ENCODE measurements around the gene TMEM245. TPM values are rescaled to one million over a fixed set of nuclear protein-coding genes. Genes with fewer than 3 reads are reported as not detected.
"Not testable (repeated sequence)": the region's sequence is repeated elsewhere in the genome, so short reads cannot be mapped to it uniquely, and the experiment has no call there.

Gene TMEM245
- total RNA-seq, 4 donors from 2014 or later, result 222 to 549 (median 318) TPM

DNA sequence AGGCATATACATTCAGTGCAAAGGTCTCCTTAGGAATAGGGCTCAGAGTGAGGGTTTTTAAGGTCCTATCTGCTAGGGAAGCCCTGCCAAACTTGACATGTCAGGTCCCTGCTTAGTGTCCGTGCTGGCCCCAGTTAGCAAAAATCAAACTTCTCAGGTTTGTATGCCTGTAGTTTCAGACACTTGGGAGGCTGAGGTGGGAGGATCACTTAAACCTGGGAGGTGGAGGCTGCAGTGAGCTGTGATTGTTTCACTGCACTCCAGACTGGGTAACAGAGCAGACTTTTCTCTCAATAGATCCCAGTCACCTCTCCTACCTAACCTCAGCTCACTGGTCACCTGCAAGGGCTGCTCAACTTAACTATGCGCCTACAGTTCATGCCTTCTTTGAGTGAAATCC is 18.7 kb upstream of the TMEM245 start:
- Histone ChIP-seq H3K4me3 (replicated peaks in 1 of 3) (no peak overlapping the region), H3K9me3 (no peaks in the 10 kb centered on the region), H3K27ac (no peak overlapping the region), H3K4me1 (no peaks in the 10 kb centered on the region), H3K36me3 (no peaks in the 10 kb centered on the region), H3K27me3 (no peaks in the 10 kb centered on the region)
- intact Hi-C loops (cut with DNase I), result no loop called here
- DNase-seq, result no peak
- TF ChIP-seq, protein P1, sequence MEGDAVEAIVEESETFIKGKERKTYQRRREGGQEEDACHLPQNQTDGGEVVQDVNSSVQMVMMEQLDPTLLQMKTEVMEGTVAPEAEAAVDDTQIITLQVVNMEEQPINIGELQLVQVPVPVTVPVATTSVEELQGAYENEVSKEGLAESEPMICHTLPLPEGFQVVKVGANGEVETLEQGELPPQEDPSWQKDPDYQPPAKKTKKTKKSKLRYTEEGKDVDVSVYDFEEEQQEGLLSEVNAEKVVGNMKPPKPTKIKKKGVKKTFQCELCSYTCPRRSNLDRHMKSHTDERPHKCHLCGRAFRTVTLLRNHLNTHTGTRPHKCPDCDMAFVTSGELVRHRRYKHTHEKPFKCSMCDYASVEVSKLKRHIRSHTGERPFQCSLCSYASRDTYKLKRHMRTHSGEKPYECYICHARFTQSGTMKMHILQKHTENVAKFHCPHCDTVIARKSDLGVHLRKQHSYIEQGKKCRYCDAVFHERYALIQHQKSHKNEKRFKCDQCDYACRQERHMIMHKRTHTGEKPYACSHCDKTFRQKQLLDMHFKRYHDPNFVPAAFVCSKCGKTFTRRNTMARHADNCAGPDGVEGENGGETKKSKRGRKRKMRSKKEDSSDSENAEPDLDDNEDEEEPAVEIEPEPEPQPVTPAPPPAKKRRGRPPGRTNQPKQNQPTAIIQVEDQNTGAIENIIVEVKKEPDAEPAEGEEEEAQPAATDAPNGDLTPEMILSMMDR (IDR thresholded peaks at IDR 0.05), result no peak
- no peak for TF ChIP-seq POLR2A (IDR thresholded peaks at IDR 0.05)
- WGBS, 2 donors, result 75 to 98% methylated on average over 2 of the region's 2 CpGs

DNA sequence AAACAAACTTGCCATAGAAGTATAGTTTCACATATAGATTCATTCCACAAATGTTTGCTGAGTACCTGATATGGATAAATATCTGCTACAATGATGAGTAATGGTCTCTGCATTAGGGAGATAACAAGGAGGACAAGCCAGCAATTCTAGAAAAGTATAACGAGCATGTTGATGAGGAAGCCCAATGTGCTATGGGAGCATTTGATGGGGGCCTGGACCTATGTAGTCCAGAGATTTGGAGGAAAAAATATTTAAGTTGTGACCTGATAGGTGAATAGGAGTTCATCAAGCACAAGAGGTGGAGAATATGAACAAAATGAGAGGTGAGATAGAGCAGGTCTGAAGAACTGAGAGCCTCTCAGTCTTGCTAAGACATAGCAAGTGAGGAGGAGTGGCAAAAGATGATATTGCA is 14.4 kb upstream of the TMEM245 start:
- no peaks in the 10 kb centered on the region for H3K9me3 ChIP-seq

DNA sequence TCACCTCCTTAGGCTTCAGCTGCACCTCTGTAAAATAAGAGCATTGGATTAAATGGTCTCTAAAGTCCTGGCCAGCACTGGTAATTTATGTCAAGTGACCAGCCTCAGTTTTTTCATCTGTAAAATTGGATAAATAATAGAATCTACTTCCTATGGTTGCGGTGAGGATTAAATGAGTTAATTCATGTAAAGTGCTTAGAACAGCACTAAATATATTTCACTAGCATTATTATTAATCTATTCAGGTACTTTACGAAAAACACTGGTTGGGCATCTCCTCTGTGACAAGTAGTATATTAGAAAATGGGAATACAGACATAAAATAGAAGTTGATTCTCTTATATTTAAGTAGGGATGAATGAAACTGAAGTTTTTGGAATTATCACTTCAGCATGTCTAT is 13.8 kb upstream of the TMEM245 start:
- Histone ChIP-seq H3K36me3 (no peaks in the 10 kb centered on the region), H3K4me1 (no peaks in the 10 kb centered on the region), H3K9me3 (no peaks in the 10 kb centered on the region), H3K4me3 (replicated peaks in 1 of 3) (no peak overlapping the region), H3K27ac (no peak overlapping the region), H3K27me3 (no peaks in the 10 kb centered on the region)
- no peak for TF ChIP-seq POLR2A (IDR thresholded peaks at IDR 0.05)
- TF ChIP-seq, protein P1 (IDR thresholded peaks at IDR 0.05), result no peak
- no peak for DNase-seq
- WGBS, 2 donors, result 93 to 94% methylated on average over 2 of the region's 2 CpGs
- intact Hi-C loops (cut with DNase I), result no loop called here

More for the DNA sequence above, 14.4 kb upstream of the TMEM245 start:
- Histone ChIP-seq H3K27ac (no peak overlapping the region), H3K4me3 (replicated peaks in 1 of 3) (no peak overlapping the region), H3K36me3 (no peaks in the 10 kb centered on the region), H3K27me3 (no peaks in the 10 kb centered on the region), H3K4me1 (no peaks in the 10 kb centered on the region)
- DNase-seq, result no peak
- 98 to 100% methylated on average over 1 of the region's 1 CpG for WGBS, 2 donors
- TF ChIP-seq POLR2A (IDR thresholded peaks at IDR 0.05), result no peak
- TF ChIP-seq, protein P1 (IDR thresholded peaks at IDR 0.05), result no peak
- intact Hi-C loops (cut with DNase I), result no loop called here

DNA sequence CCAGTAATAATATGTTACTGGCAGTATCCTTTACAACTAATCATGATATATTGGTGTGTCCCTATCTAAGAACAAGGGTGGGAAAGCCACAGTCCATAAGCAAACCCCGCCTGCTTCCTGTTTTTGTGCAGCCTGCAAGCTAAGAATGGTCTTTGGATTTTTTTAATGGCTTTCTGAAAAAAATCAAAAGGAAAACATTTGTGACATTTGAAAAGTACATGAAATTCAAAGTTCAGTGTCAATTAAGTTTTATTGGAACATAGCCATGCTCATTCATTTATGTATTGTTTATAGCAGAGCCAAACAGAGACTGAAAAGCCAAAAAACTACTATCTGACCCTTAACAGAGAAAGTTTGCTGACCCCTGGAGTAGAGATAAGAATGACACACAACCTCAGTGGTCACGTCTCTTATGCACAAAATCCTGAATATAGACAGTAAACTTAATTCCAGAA is 12.8 kb upstream of the TMEM245 start:
- Histone ChIP-seq H3K27ac (no peak overlapping the region), H3K27me3 (no peaks in the 10 kb centered on the region), H3K4me1 (no peaks in the 10 kb centered on the region), H3K4me3 (replicated peaks in 1 of 3) (no peak overlapping the region), H3K9me3 (no peaks in the 10 kb centered on the region), H3K36me3 (no peaks in the 10 kb centered on the region)
- 62 to 75% methylated on average over 2 of the region's 2 CpGs for WGBS, 2 donors
- intact Hi-C loops (cut with DNase I), result no loop called here
- DNase-seq, result no peak
- TF ChIP-seq, protein P1 (IDR thresholded peaks at IDR 0.05), result no peak
- TF ChIP-seq POLR2A (IDR thresholded peaks at IDR 0.05), result no peak

DNA sequence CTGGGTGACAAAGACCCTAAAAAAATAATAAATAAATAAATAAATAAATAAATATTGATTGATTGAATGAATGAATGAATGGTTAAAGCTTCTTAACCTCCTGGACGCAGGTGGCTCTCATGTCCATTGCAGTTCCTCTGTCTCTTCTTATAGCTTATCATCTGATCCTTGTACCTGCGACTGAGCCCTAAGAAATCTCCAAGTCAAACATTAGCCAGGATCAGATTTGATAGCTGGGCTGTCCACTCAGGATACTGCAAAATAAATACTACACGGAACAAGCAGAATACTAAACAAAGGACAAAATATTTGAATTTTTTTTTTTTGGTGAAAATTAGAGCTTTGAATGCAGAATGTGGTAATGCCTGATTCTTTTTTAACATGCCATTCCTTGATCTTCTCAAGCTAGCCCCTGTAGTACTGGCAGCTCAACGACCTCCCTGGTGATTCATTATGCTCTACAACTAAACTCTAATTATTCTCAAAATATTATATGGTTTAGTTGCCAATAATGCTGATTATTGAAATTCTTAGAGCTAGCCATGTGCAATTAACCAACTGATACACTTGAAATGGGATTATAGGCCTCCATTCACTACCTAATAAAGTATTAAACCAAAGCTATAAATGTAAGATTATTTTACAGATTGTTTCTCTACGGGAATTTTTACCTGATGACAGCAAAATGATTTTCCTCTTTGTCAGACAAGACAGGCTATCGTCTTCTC is 9.9 kb upstream of the TMEM245 start:
- WGBS, 2 donors, result 77 to 87% methylated on average over 6 of the region's 6 CpGs

DNA sequence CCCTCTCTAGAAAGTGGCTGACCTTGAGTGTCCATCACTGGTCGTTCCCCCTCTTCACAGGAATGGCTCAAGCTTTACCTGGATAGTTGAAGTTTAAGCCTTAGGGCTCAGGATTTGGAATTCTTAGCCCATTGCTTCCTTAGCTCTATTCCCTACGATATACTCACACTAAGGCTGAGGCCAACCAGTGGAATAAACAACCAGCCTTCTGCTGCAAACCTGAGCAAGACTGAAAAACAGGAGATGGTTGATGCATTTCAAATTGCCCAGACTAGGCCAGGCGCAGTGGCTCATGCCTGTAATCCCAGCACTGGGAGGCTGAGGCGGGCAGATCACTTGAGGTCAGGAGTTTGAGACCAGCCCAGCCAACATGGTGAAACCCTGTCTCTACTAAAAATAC is 6.9 kb upstream of the TMEM245 start:
- WGBS, 2 donors, result 77 to 80% methylated on average over 4 of the region's 4 CpGs

More for the DNA sequence above, 9.9 kb upstream of the TMEM245 start:
- Histone ChIP-seq H3K36me3 (no peaks in the 10 kb centered on the region), H3K4me1 (no peaks in the 10 kb centered on the region), H3K27ac (no peak overlapping the region), H3K4me3 (replicated peaks in 1 of 3) (no peak overlapping the region), H3K9me3 (no peaks in the 10 kb centered on the region), H3K27me3 (no peaks in the 10 kb centered on the region)
- TF ChIP-seq, protein P1 (IDR thresholded peaks at IDR 0.05), result no peak
- no peak for TF ChIP-seq POLR2A (IDR thresholded peaks at IDR 0.05)
- no peak for DNase-seq
- intact Hi-C loops (cut with DNase I), result no loop called here

More for the DNA sequence above, 6.9 kb upstream of the TMEM245 start:
- DNase-seq; intact Hi-C loops (cut with DNase I); H3K4me3 ChIP-seq (replicated peaks in 1 of 3); H3K27me3 ChIP-seq; H3K36me3 ChIP-seq; H3K9me3 ChIP-seq; H3K27ac ChIP-seq; H3K4me1 ChIP-seq: not testable (repeated sequence)
